GM18511 (cell line): Measurements from ENCODE around the gene MBOAT1.

Experiments
- ATAC-seq: cut with Tn5 transposase; IDR thresholded peaks from one replicate; pipeline ENCODE4 v1.9.1; 2021; ENCODE audit warnings: mild to moderate bottlenecking, moderate library complexity; ENCODE audit not compliant: unreplicated experiment

Gene MBOAT1, protein sequence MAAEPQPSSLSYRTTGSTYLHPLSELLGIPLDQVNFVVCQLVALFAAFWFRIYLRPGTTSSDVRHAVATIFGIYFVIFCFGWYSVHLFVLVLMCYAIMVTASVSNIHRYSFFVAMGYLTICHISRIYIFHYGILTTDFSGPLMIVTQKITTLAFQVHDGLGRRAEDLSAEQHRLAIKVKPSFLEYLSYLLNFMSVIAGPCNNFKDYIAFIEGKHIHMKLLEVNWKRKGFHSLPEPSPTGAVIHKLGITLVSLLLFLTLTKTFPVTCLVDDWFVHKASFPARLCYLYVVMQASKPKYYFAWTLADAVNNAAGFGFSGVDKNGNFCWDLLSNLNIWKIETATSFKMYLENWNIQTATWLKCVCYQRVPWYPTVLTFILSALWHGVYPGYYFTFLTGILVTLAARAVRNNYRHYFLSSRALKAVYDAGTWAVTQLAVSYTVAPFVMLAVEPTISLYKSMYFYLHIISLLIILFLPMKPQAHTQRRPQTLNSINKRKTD

DNA sequence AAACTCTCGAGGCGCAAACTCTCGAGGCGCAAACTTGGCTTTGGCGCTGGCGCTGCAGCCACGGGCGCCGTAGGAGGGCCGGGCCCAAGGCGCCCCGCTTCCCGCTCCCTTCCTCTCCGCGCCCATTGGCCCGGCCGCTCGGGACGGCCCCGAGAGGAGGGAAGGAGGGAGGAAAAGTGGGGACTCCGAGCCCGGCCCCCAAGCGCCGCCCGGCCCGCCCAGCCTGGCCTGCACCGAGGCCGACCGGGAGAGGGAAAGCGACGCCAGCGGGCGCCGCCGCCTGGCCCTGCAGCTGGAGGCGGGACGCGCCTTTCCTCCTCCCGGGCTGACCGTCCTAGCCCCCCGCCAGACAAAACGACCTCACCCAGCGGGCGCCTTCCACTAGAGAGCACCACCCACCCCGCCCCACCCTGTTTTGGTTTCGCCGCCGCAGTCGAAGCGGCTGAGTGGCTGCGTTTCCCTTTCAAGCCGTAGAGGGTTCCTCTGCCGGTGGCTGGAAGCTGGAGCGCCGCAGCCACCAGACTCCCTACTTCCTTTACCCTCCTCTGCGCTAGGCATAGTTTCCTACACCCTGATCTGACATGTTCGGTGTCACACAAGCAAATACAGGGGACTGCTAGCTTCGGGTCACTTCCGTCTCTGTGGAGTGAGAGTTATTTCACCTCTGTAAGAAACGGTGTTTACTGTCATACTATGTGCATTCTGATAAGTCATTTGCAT, at the start of gene MBOAT1:
Gene MBOAT1, minus strand, starts transcription at position 78 of the 720 bp plus-strand sequence. CDS start 235 bp downstream, outside the sequence.
- peak; percentile 89 for ATAC-seq

DNA sequence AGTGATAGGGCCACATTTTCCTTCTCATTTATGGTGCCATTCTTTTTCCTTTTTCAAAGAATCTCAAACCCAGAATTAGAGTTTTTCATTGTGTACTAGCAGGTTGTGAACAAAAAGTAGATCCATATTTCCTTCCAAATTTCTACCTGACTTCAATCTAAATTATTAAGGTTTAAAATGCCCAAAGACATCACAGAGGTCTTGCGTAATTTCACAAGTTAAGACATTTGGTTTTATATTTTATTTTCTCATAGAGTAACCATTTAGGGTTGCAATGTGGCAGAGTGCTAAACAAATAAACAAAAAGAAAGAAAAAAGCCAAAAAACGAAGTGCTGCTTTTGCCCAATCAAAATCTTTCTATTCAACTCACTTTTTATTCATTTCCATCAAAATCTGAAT, 49.4 kb upstream of the MBOAT1 start:
- no peak for ATAC-seq

DNA sequence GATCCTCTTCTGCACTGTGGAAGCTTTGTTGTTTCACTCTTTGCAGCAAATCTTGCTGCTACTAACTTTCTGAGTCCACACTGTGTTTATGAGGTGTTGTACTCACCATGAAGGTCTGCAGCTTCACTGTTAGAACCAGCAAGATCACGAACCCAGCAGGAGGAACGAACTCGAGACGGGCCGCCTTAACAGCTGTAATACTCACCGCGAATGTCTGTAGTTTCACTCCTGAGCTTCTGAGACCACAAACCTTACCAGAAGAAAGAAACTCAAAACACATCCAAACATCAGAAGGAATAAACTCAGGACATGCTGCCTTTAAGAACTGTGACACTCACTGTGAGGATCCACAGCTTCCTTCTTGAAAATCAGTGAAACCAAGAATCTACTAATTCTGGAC, 48.1 kb upstream of the MBOAT1 start:
- peak; percentile 68 for ATAC-seq

DNA sequence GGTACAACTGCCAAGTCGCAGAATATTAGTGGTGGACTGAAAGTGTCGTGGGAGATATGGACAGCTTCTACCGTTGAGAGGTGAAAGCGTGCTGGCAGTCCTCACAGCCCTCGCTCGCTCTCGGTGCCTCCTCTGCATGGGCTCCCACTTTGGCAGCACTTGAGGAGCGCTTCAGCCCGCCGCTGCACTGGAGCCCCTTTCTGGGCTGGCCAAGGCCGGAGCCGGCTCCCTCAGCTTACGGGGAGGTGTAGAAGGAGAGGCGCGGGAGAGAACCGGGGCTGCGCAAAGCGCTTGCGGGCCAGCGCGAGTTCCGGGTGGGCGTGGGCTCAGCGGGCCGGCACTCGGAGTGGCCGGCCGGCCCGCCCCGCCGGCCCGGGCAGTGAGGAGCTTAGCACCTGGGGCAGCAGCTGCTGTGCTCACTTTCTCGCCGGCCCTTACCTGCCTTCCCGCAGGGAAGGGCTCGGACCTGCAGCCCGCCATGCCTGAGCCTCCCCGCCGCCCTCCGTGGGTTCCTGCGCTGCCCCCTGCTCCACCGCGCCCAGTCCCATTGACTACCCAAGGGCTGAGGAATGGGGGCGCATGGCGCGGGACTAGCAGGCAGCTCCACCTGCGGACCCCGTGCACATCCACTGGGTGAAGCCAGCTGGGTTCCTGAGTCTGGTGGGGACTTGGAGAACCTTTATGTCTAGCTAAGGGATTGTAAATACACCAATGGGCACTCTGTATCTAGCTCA, 47.2 kb upstream of the MBOAT1 start:
- ATAC-seq: no peak

DNA sequence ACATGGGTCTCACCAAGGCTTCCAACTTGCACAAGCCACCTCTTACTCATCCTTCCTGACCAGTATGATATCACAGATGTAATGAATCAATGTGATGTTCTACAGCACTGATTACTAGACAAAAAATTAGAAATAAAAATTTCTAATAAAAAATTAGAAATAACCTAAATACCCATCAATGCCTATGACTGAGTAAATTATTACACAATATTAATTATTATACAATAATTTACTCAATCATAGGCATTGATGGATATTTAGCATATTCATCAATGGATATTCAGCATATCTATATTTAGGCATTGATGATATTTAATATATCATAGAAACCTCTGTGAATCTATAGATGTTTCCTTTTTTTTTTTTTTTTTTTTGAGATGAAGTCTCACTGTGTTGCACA, 43.2 kb upstream of the MBOAT1 start:
- ATAC-seq: no peak

DNA sequence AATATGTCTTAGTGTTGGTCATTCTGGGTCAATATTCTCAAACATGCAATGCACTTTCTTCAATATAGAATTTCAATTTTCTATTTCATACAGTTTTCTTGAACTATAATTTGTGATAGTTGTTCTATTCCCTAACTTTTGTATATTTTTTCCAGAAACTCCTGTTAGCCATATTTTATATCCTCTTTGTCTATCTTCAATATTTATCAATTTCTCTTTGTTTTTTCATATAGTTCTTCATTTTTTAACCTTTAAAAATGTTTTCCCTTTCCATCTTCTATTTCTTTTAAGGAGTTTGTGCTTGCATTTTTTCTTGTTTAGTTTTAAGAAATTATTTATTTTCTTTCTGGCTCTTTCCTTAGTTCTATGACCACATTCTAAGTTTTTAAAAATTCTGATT, 42.0 kb upstream of the MBOAT1 start:
- no peak for ATAC-seq

DNA sequence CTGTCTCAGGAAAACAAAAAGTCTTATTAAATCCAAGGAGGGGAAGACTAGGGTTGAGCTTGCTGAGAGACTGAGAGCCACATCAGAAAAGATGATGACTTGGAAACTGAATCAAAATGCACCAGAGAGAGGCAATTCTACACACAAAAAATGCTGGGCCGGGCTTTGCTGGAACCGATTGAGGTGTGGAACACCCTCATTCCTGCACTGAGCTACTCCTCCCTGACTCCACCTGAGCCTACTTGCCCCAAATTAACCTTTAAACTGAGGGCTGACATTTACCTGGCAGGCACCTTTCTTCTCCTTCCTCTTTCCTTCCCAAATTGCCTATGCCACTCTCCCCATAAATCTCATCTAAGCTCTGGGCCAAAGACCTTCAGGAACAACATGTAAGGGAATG, 40.8 kb upstream of the MBOAT1 start:
- ATAC-seq: no peak

DNA sequence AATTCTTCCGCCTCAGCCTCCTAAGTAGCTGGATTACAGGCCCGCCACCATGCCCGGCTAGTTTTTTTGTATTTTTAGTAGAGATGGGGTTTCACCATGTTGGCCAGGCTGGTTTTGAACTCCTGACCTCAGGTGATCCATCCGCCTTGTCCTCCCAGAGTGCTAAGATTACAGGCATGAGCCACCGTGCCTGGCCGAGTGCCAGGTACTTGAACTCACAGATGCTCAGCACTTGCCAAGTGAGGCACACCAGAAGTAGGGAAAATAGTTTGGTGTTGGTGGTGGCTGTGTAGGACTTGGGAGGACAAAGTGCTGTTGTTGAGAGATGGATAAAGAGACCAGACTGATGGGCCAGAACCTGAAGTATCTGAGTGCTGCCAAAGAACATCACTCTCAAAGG, 40.0 kb upstream of the MBOAT1 start:
- no peak for ATAC-seq

DNA sequence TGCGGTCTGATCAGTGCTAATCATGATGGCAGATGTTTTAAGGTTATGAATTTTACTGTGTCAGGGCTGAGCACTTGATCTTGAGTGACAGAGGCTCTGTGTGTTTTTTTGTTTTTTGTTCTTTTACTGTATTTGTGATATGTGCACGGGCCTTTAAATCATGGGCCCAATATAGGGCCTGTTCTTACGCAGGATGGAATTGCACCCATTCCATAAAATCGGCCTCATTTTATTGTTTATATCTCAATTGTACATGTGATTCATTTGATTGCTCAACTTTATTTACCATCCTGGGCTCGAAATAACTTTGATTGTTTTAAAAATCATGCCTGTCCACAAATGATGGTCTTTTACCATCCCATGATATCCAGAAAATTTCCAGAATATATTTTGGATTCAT, 39.3 kb upstream of the MBOAT1 start:
- no peak for ATAC-seq

DNA sequence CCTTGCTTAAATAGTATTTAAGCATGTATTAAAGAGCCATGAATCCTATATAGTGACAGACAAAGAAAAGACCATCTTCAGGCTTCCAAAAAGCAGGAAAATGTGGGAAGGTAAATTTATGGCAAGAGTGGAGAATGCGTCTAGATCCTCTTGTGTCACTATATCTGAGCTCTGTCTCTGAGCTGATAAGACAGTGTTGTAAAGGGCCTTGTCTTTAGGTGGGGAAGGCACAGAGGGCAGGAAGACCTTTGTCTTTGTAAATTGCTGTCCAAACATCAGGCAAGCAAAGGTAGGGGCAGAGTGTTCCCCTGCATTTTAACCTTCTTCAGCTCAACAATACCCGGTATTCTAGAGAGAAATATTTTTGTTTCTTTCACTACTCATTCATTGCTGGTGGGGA, 33.9 kb upstream of the MBOAT1 start:
- ATAC-seq: no peak

DNA sequence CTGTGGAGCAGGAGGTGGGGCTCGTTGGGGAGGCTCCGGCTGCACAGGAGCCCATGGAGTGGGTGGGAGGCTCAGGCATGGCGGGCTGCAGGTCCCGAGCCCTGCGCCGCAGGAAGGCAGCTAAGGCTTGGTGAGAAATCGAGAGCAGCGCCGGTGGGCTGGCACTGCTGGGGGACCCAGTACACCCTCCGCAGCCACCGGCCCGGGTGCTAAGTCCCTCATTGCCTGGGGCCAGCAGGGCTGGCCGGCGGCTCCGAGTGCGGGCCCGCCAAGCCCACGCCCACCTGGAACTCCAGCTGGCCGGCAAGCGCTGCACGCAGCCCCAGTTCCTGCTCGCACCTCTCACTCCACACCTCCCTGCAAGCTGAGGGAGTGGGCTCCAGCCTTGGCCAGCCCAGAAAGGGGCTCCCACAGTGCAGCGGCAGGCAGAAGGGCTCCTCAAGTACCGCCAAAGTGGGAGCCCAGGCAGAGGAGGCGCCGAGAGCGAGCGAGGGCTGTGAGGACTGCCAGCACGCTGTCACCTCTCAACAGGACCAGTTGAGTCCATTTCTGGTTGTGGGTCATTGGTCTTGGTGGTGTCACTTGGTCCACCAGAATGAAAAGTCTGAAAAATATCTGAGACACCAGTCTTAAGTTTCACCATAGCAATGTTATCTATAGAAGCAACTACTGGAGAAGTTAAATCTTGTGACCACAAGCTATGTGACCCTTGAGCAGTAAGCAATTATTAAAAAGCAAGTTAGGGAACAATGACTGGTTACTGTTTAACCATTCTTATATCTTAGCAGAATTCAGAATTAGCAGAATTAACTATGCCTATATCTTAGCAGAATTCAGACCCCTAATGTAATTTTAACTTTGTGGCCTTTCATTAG, 32.8 kb upstream of the MBOAT1 start:
- ATAC-seq: peak; percentile 63

DNA sequence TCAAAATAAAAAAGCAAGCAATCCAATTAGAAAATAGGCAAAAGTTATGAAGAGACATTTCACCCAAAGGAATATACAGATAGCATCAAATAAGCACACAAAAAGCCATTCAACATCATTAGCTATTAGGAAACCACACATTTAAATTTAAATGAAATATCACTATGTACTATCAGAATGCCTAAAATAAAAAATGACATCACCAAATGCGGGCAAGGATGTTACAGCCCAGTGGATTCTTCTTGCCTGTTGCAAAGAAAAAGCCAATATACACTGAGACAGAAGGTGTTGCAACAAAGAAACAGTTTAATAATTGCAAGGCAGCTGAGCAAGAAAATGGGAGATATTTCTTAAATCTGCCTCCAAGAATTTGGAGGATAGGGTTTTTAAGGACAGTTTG, 31.0 kb upstream of the MBOAT1 start:
- no peak for ATAC-seq

DNA sequence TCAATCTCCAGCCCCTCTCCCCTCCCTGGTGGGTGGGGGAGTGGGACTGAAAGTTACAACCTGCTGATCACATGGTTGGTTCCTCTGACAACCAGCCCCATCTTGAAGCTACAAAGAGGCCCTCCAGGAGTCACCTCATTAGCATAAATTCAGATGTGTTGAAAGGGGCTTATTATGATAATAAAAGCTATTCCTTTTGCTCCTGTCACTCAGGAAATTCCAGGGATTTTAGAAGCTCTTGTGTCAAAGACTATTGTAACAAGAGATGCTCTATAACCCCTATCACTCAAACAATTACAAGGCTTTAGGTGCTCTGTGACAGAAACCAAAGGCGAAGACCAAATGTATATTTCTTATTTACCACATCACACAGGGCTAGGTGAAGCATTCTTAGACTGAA, 30.1 kb upstream of the MBOAT1 start:
- ATAC-seq: no peak

DNA sequence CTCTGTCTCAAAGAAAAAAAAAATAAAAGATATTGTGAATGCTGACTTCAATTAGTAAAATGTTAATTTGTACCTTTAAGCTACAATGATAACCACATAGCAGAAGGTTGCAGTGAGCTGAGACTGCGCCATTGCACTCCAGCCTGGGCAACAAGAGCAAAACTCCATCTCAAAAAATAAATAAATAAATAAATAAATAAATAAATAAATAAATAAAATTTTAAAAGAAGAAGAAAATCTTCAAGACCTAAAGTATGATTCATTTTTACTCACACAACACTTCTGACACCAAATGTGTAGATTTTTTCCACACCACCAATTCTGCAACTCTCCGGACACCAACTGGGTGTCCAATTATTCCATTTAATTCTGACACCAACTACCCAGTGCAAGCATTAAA, 28.8 kb upstream of the MBOAT1 start:
- ATAC-seq: no peak

DNA sequence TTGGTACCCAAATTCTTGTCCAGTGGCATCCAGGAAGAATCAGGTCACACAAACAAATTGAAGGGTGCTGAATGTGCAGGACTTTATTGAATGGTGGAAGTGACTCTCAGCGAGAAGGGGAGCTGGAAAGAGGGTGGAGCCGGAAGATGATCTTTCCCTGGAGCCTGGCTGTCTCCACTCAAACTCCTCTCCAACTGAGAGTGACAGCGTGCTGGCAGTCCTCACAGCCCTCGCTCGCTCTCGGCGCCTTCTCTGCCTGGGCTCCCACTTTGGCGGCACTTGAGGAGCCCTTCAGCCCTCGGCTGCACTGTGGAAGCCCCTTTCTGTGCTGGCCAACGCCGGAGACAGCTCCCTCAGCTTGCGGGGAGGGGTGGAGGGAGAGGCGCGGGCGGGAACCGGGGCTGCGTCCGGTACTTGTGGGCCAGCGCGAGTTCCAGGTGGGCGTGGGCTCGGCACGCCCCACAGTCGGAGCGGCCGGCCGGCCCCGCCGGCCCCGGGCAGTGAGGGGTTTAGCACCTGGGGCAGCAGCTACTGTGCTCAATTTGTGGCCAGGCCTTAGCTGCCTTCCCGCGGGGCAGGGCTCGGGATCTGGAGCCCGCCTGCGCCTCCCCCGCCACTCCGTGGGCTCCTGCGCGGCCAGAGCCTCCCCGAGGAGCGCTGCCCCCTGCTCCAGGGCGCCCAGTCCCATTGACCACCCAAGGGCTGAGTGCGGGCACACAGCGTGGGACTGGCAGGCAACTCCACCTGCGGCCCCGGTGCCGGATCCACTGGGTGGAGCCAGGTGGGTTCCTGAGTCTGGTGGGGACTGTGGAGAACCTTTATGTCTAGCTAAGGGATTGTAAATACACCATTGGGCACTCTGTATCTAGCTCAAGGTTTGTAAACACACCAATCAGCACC, 26.7 kb upstream of the MBOAT1 start:
- no peak for ATAC-seq

DNA sequence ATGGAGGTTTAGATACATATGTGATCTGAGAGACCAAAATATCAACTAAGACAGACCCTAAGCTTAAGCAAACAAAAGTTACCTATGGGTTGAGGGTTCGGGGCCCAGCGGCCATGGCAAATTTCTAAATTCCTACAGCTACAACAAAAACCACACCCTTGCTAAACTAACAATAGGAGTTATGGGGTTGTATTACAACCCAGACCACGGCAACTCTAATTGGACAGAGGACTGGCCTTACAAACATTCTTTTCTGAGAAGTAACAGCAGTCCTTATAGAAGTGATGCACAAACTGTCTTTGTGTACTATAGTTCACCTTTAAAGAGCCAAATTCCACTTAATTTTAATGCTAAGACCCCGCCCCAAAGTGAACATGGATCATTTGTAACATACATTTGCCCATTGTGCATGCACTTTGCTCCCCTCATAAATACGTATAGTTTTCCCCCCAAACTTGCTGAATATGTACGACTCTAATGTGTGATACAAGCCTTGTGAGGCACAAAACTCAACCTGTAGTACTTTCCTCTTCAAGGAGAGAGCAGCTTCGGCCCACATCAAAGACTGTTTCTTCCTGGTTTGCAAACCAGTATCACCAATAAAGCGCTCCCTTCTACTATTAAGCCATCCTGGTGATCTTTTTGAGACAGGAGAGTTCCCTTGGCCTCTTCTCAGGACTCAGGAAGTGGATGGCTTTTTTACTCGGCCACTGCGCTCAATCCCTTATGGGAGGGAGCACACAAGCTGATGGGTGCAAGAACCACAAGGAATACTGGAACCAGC, 25.6 kb upstream of the MBOAT1 start:
- ATAC-seq: no peak

DNA sequence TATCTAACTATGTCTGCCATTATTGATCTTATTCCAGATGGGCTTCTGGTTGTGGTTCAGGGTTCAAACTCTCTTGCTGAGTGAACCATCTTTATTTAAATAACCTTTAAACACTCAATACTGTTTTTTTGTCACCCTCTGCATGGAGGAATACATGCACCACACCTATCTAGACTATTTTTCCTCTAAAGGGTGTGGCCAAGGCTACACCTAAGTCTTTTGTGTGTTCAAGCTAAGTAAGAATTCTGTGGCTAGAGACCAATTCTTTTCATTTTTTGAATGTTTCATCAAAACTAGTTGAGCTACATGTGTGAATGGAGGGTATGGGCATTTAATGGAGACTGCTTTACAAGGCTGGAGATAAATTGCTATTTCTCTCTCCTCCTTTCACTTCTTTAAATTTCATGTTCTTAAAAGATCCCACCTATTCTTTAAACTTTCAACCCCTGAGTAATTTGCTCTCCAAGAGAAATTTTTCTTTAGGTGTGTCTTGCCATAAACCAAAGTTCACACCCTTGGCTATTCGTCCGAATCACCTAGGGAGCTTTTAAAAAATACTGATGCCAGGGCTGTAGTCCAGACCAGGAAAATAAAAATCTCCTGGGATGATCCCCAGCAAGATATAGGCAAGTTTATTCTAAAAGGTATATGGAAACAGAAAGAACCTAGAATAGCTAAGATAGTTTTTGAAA, 24.8 kb upstream of the MBOAT1 start:
- no peak for ATAC-seq

DNA sequence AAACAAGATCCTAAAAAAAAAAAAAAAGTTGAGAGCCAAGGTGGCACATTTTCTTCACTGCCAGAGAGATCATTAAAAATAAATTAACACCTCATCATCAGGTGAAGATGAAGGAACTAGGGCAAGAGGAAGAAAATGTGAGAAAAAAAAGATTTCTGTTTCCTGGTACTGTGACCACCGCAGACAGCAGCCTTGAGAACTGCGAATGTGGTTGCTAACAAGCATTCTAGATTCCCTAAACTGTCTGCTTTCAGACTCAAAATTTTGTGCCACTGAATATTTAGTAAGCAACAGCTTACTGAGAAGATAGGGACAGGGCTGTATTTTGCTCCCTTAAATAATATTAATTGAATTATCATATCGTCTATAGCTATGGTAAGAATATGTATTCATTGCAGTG, 24.1 kb upstream of the MBOAT1 start:
- no peak for ATAC-seq
